ENCODE results near the gene FLVCR2. TPM values are rescaled to one million over a fixed set of nuclear protein-coding genes. Genes with fewer than 3 reads are reported as not detected.

Gene FLVCR2
- polyA plus RNA-seq, 1 of the 3 experiments (the other 2 are of a cell fraction) = 0.05 TPM

DNA sequence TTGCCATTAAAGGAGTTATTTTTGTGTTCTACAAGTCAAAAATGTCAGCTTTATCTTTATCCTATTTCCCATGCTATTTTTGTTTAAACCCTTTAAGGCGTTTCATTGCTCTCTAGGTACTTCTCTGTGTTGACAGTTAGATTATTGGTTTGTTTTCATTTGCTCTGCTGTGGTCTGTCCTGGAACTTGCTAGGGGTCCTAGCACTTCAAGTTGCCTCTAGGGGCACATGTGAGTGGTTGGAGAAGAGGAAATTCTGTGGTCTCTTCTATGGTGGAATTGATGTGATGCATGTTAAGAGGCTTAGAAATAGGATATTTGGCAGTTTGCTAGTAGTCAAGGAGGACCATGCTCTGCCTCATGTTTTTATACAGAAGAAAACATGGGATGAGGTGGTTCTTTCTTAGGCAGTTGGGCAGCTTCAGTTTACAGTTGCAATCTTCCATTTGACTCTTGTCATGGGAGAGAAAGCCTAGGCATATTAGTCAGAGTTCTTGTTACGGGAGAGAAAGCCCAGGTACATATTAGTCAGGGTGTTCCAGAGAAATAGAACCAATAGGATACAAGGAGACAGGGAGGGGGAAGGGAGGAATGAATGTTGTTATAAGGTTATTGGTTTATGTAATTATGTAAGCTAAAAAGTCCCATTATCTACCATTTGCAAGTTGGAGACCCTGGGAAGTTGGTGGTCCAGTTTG, 97.0 kb downstream of the FLVCR2 start:
- H2AFZ ChIP-seq (ENCODE audit: low read depth) = no peak overlapping the region
- no peaks in the 10 kb centered on the region for H3K9me2 ChIP-seq
- H3K27ac ChIP-seq (ENCODE audit: low read depth in 2 of 2, low read length in 1 of 2) = no peak overlapping the region
- no peaks in the 10 kb centered on the region for H3F3A ChIP-seq (replicated peaks; ENCODE audit: insufficient read depth)
- 94% methylated on average over 2 of the region's 2 CpGs for WGBS (ENCODE audit: low lambda C conversion rate)
- no peak overlapping the region for H3K4me2 ChIP-seq
- no peak for DNase-seq
- no peaks in the 10 kb centered on the region for H3K4me1 ChIP-seq (ENCODE audit: control insufficient read depth in 1 of 2, insufficient read depth in 2 of 2, low read depth in 1 of 2, low read length in 1 of 2)
- H3K27me3 ChIP-seq (ENCODE audit: insufficient read depth) = no peaks in the 10 kb centered on the region
- POLR2A ChIA-PET = no interaction called here
- H3K36me3 ChIP-seq (replicated peaks in 1 of 2; ENCODE audit: control insufficient read depth in 1 of 2, insufficient read depth in 2 of 2, low read length in 1 of 2) = peaks cover 20 to 29% of the 10 kb centered on the region in 2 experiments
- CTCF ChIA-PET = interaction anchor here (0.8 to 1.6 kb wide), 3 partner anchors 9 to 114 kb away, joined by 3 to 8 read pairs (median 3); no protein-coding TSS in a partner anchor
- TF ChIP-seq, protein P1, sequence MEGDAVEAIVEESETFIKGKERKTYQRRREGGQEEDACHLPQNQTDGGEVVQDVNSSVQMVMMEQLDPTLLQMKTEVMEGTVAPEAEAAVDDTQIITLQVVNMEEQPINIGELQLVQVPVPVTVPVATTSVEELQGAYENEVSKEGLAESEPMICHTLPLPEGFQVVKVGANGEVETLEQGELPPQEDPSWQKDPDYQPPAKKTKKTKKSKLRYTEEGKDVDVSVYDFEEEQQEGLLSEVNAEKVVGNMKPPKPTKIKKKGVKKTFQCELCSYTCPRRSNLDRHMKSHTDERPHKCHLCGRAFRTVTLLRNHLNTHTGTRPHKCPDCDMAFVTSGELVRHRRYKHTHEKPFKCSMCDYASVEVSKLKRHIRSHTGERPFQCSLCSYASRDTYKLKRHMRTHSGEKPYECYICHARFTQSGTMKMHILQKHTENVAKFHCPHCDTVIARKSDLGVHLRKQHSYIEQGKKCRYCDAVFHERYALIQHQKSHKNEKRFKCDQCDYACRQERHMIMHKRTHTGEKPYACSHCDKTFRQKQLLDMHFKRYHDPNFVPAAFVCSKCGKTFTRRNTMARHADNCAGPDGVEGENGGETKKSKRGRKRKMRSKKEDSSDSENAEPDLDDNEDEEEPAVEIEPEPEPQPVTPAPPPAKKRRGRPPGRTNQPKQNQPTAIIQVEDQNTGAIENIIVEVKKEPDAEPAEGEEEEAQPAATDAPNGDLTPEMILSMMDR (IDR thresholded peaks at IDR 0.05) = peak; percentile 19; the same call in 1 of the 2 replicates
- no peak for TF ChIP-seq TEAD4 (IDR thresholded peaks at IDR 0.05; ENCODE audit: borderline replicate concordance, insufficient read depth)
- H3K4me3 ChIP-seq (ENCODE audit: low read depth in 2 of 2, low read length in 1 of 2) = no peak overlapping the region
- H3K9ac ChIP-seq = no peak overlapping the region
- H4K20me1 ChIP-seq (ENCODE audit: insufficient read depth) = no peaks in the 10 kb centered on the region
- H3K9me3 ChIP-seq = no peaks in the 10 kb centered on the region
- peaks cover 14% of the 10 kb centered on the region; the same call in 1 of the 2 replicates for H3K79me2 ChIP-seq (ENCODE audit: insufficient read depth)

DNA sequence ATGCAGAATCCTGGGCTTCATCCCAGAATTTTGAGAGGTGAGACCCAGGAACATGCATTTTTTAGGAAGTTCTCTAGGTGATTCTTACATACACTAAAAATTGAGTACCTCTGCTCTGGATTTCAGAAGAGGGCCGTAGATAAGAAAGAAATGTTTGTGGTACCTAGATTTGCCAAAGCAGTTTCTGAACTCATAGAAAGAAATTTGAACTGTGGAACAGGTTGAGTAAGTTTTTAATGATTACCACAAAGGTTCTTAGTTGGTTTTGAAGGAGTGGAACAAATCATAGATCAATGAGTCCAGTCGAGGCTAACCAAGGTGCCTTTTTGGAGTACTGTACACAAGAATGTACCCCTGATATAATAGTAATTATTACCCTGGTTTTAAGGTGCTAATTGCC, 107.5 kb downstream of the FLVCR2 start:
- Histone ChIP-seq H3K27me3 (ENCODE audit: insufficient read depth) (no peaks in the 10 kb centered on the region), H3K9me3 (no peaks in the 10 kb centered on the region), H4K20me1 (ENCODE audit: insufficient read depth) (no peaks in the 10 kb centered on the region), H3K9me2 (no peaks in the 10 kb centered on the region), H3K9ac (no peak overlapping the region), H3K36me3 (replicated peaks in 1 of 2; ENCODE audit: control insufficient read depth in 1 of 2, insufficient read depth in 2 of 2, low read length in 1 of 2) (peaks cover 30% of the 10 kb centered on the region in 2 experiments), H3F3A (replicated peaks; ENCODE audit: insufficient read depth) (no peaks in the 10 kb centered on the region), H3K4me1 (ENCODE audit: control insufficient read depth in 1 of 2, insufficient read depth in 2 of 2, low read depth in 1 of 2, low read length in 1 of 2) (no peaks in the 10 kb centered on the region), H3K27ac (ENCODE audit: low read depth in 2 of 2, low read length in 1 of 2) (no peak overlapping the region), H3K4me2 (no peak overlapping the region), H3K79me2 (ENCODE audit: insufficient read depth) (no peaks in the 10 kb centered on the region), H2AFZ (ENCODE audit: low read depth) (no peak overlapping the region), H3K4me3 (ENCODE audit: low read depth in 2 of 2, low read length in 1 of 2) (no peak overlapping the region)
- no peak for DNase-seq
- ChIA-PET POLR2A (no interaction called here), CTCF (interaction anchor here (1.0 to 2.3 kb wide), 5 partner anchors 23 to 297 kb away, joined by 3 to 6 read pairs (median 3); no protein-coding TSS in a partner anchor)
- WGBS (ENCODE audit: low lambda C conversion rate) = 87% methylated on average over 2 of the region's 2 CpGs
- TF ChIP-seq SMC3 (IDR thresholded peaks at IDR 0.05; ENCODE audit: low read depth, low read length) (no peak), FOXM1 (IDR thresholded peaks at IDR 0.05; ENCODE audit: low read depth) (no peak), FOSL2 (IDR thresholded peaks at IDR 0.05; ENCODE audit: borderline replicate concordance, low read depth) (no peak), EP300 (IDR thresholded peaks at IDR 0.05; ENCODE audit: borderline replicate concordance in 1 of 2, low read depth in 1 of 2, low read length in 1 of 2) (no peak), PBX3 (IDR thresholded peaks at IDR 0.05) (no peak), TCF12 (IDR thresholded peaks at IDR 0.05) (no peak), NFIC (IDR thresholded peaks at IDR 0.05; ENCODE audit: borderline replicate concordance) (no peak), NRF1 (IDR thresholded peaks at IDR 0.05; ENCODE audit: low read depth, low read length) (no peak), RAD21 (IDR thresholded peaks at IDR 0.05; ENCODE audit: low read length) (no peak), POLR2AphosphoS5 (IDR thresholded peaks at IDR 0.05; ENCODE audit: low read depth, low read length) (no peak), CHD2 (IDR thresholded peaks at IDR 0.05; ENCODE audit: low read length, partially characterized antibody) (no peak), YY1 (IDR thresholded peaks at IDR 0.05; ENCODE audit: low read depth) (no peak), TAF1 (IDR thresholded peaks at IDR 0.05; ENCODE audit: borderline replicate concordance, low read depth, low read length) (no peak), RFX5 (IDR thresholded peaks at IDR 0.05; ENCODE audit: low read length) (no peak), SIN3A (IDR thresholded peaks at IDR 0.05; ENCODE audit: borderline replicate concordance, low read depth, low read length) (no peak), RXRA (IDR thresholded peaks at IDR 0.05; ENCODE audit: borderline replicate concordance, low read depth) (no peak), GABPA (IDR thresholded peaks at IDR 0.05; ENCODE audit: low read depth) (no peak)
- TF ChIP-seq, protein P2, sequence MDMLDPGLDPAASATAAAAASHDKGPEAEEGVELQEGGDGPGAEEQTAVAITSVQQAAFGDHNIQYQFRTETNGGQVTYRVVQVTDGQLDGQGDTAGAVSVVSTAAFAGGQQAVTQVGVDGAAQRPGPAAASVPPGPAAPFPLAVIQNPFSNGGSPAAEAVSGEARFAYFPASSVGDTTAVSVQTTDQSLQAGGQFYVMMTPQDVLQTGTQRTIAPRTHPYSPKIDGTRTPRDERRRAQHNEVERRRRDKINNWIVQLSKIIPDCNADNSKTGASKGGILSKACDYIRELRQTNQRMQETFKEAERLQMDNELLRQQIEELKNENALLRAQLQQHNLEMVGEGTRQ (IDR thresholded peaks at IDR 0.05; ENCODE audit: borderline replicate concordance, low read depth, low read length) = no peak

All from SK-N-SH (cell line).